Adipocyte (in vitro differentiated cells): Measurements from ENCODE around the gene C1QA.

Experiments used
- DNase-seq: peaks from one replicate; pipeline ENCODE4 v3.0.0-alpha.2; 2015; ENCODE audit warnings: low read depth
- H3K27me3 ChIP-seq: replicated peaks from 2 replicates; pipeline ENCODE4 v1.7.0; 2013; ENCODE audit warnings: mild to moderate bottlenecking, low read length, moderate library complexity; ENCODE audit not compliant: control insufficient read depth, insufficient read depth
- H3K36me3 ChIP-seq: 2 replicates; pipeline ENCODE4 v1.7.0; 2013; ENCODE audit warnings: low read length, mild to moderate bottlenecking, moderate library complexity; ENCODE audit not compliant: control insufficient read depth, insufficient read depth, severe bottlenecking
- H3K4me1 ChIP-seq: 2 replicates; pipeline ENCODE4 v1.7.0; 2013; ENCODE audit warnings: mild to moderate bottlenecking, low read length, moderate library complexity; ENCODE audit not compliant: control insufficient read depth, insufficient read depth
- H3K4me3 ChIP-seq: 2 replicates; pipeline ENCODE4 v1.7.0; 2013; ENCODE audit warnings: mild to moderate bottlenecking, low read length, moderate library complexity
- H3K9ac ChIP-seq: 2 replicates; pipeline ENCODE4 v1.7.0; 2013; ENCODE audit warnings: mild to moderate bottlenecking, low read length, moderate library complexity
- H3K9me3 ChIP-seq: 2 replicates; pipeline ENCODE4 v1.7.0; 2013; ENCODE audit warnings: mild to moderate bottlenecking, low read length, moderate library complexity; ENCODE audit not compliant: control insufficient read depth

C1QA gene, protein sequence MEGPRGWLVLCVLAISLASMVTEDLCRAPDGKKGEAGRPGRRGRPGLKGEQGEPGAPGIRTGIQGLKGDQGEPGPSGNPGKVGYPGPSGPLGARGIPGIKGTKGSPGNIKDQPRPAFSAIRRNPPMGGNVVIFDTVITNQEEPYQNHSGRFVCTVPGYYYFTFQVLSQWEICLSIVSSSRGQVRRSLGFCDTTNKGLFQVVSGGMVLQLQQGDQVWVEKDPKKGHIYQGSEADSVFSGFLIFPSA

DNA sequence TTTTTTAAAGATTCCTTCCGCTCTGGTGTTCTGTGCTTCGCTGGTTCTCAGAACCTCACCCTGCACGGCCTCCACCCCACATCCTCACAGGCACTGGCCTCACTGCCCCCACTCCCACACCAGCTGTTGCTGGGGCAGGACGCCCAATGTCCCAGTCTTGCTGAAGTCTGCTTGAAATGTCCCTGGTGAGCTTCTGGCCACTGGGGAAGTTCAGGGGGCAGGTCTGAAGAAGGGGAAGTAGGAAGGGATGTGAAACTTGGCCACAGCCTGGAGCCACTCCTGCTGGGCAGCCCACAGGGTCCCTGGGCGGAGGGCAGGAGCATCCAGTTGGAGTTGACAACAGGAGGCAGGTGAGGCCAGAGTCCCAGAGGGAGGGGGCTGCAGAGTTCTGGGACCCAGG, at the start of gene C1QA:
C1QA (plus strand) TSS at position 276 of the 400 bp plus-strand sequence. CDS start 989 bp downstream, outside the sequence.
- Histone ChIP-seq H3K9me3 (no peaks in the 10 kb centered on the region), H3K4me3 (no peak within 1 kb of the TSS), H3K27me3 (peaks cover 30% of the 10 kb centered on the region), H3K36me3 (no peaks in the 10 kb centered on the region), H3K4me1 (peaks cover 9% of the 10 kb centered on the region), H3K9ac (no peak within 1 kb of the TSS)
- DNase-seq: no peak

DNA sequence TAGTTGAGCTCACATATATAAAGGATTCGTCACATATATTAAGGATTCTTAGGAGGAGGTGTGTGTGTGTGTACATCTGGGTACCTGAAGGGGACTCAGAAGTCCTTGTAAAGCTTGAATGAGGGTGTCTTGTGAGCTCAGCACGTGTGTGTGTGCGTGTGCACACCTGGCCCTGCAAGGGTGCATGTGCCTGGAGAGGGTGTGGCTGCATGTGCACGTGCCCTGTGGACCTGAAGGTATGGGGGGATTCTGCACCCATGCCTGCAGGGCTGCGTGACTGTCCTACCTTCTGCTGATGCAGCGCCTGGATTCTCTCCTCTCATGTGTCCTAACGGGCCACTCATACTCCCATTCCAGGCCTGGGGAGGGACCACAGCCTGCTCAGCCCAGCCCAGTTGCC, 49.2 kb upstream of the C1QA start:
- DNase-seq: no peak
- Histone ChIP-seq H3K36me3 (no peaks in the 10 kb centered on the region), H3K4me3 (no peak overlapping the region), H3K9ac (no peak overlapping the region), H3K4me1 (peaks cover 8% of the 10 kb centered on the region), H3K27me3 (peaks cover 66% of the 10 kb centered on the region), H3K9me3 (no peaks in the 10 kb centered on the region)

DNA sequence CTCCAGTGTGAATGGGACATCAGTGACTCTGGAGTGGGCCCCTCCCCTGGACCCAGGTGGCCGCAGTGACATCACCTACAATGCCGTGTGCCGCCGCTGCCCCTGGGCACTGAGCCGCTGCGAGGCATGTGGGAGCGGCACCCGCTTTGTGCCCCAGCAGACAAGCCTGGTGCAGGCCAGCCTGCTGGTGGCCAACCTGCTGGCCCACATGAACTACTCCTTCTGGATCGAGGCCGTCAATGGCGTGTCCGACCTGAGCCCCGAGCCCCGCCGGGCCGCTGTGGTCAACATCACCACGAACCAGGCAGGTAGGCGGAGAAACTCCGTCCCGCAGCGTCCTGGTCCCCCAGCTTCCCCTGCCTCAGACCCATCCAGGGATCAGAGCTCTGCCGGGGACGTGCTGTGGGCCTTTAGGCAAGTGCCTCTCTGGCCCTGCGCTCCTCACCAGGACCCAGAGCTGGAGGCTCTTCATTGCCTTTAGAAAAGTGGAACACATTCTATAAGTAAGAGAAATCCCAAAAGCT, 47.5 kb upstream of the C1QA start:
- Histone ChIP-seq H3K27me3 (peaks cover 63% of the 10 kb centered on the region), H3K9me3 (no peaks in the 10 kb centered on the region)

DNA sequence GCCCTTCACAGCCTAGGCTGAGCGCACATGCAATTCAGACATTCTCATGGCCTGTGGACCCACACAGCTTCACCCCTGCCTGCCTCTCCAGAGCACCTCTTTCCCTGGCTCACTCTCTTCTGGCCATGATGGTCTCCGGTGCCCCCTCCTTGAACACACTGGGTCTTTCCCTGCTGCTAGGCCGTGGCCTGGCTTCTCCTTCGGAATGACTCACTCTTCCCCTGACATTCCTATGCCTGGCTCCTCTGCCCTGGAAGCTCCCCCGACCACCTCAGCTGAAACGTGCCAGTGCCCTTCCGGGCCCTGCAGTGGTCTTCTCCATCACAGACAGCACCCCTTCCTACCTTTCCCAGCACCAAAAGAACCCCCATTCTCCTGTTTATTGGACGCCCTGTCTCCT, 44.9 kb upstream of the C1QA start:
- Histone ChIP-seq H3K27me3 (peaks cover 68% of the 10 kb centered on the region), H3K36me3 (no peaks in the 10 kb centered on the region), H3K4me3 (no peak overlapping the region), H3K4me1 (no peaks in the 10 kb centered on the region), H3K9me3 (no peaks in the 10 kb centered on the region), H3K9ac (no peak overlapping the region)
- no peak for DNase-seq

More for the DNA sequence above, 47.5 kb upstream of the C1QA start:
- H3K4me1 ChIP-seq: peaks cover 8% of the 10 kb centered on the region
- H3K9ac ChIP-seq: no peak overlapping the region
- H3K36me3 ChIP-seq: no peaks in the 10 kb centered on the region
- DNase-seq: no peak
- no peak overlapping the region for H3K4me3 ChIP-seq

DNA sequence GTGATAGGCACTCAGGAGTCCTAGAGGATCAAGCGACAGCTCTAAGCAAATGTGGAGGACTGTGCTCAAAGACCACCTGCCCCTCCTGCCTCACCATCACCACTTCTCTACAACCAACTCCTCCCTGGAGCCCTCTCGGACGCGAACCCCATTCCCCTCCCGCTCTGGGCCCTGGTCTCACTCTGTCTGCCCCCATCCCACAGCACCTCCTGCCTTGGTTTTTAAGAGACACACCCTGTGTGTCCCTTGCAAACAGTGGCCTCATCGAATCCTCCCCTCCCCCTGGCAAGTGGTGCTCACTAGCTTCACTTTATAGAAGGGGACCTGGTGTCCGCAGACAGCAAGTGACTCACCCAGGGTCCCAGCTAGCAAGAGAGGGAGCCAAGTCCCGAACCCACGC, 44.4 kb upstream of the C1QA start:
- Histone ChIP-seq H3K9ac (no peak overlapping the region), H3K4me1 (no peaks in the 10 kb centered on the region), H3K4me3 (no peak overlapping the region), H3K9me3 (no peaks in the 10 kb centered on the region), H3K36me3 (no peaks in the 10 kb centered on the region), H3K27me3 (peaks cover 65% of the 10 kb centered on the region)
- no peak for DNase-seq

DNA sequence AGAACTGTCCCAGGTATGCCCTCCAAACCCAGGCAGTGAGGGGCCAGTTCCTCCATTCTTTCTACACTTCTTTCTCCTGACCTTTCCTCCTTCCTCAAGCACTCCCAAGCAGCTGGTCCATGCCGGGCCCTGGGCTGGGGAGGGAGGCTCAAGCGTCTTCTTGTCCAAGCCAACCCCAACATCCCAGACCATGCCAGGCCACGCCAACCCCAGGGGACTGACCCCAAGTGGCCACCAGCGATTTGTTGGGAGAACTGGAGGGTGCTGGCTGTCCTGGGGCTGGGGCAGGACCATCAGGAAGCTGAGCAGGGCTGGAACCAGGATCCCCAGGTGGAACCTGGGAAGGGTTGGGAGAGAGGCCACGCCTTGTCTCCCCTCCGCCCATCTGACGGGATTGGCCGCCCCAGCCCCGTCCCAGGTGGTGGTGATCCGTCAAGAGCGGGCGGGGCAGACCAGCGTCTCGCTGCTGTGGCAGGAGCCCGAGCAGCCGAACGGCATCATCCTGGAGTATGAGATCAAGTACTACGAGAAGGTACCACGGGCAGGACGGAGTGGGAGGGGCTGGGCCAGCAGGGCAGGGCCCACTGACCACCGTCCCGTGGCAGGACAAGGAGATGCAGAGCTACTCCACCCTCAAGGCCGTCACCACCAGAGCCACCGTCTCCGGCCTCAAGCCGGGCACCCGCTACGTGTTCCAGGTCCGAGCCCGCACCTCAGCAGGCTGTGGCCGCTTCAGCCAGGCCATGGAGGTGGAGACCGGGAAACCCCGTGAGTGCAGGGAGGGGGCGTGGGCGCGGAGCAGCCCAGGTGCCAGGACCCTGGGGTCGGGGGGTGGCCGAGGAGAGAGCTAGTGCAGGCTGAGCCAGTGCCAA, 43.3 kb upstream of the C1QA start:
- peaks cover 60% of the 10 kb centered on the region for H3K27me3 ChIP-seq
- no peaks in the 10 kb centered on the region for H3K9me3 ChIP-seq

DNA sequence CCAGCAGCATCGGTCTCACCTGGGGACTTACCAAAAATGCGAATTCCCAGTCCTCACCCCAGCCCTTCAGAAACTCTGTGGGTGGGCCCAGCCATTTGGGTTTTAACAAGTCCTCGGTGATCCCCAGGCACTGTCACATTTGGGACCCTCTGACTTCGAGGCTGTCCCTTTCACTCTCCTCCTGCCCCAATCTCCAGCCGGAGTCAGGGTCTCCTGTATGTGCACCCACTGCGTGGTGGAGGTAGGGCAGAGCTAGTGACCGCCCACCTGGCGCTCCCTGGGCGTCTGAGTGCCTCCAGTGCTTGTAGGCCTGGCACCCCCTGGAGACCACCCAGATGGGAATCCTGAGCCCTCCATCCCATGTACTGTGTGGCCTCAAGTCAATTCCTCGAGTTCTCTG, 42.0 kb upstream of the C1QA start:
- H3K4me3 ChIP-seq: no peak overlapping the region
- H3K9me3 ChIP-seq: no peaks in the 10 kb centered on the region
- H3K27me3 ChIP-seq: peaks cover 62% of the 10 kb centered on the region
- no peaks in the 10 kb centered on the region for H3K4me1 ChIP-seq
- no peak for DNase-seq
- H3K36me3 ChIP-seq: no peaks in the 10 kb centered on the region
- no peak overlapping the region for H3K9ac ChIP-seq

More for the DNA sequence above, 43.3 kb upstream of the C1QA start:
- H3K4me1 ChIP-seq: no peaks in the 10 kb centered on the region
- no peaks in the 10 kb centered on the region for H3K36me3 ChIP-seq
- no peak overlapping the region for H3K9ac ChIP-seq
- no peak overlapping the region for H3K4me3 ChIP-seq
- DNase-seq: no peak

DNA sequence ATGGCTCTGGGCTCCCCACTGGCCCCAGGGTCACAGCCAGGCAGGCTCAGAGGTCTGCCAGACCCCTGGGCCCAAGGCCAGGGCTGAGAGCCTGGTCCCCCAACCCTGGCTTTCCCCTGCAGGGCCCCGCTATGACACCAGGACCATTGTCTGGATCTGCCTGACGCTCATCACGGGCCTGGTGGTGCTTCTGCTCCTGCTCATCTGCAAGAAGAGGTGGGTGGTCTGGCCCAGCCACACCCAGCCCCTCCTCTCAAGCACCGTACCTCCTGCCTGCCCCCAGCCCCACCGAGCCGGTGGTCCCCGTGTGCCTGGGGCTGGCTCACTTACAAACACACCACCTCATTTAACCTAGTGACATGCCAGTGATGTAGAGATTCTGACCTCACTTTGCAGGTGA, 41.3 kb upstream of the C1QA start:
- H3K9ac ChIP-seq: no peak overlapping the region
- H3K36me3 ChIP-seq: no peaks in the 10 kb centered on the region
- no peak for DNase-seq
- no peak overlapping the region for H3K4me3 ChIP-seq
- H3K27me3 ChIP-seq: peaks cover 55% of the 10 kb centered on the region
- no peaks in the 10 kb centered on the region for H3K9me3 ChIP-seq
- H3K4me1 ChIP-seq: no peaks in the 10 kb centered on the region

DNA sequence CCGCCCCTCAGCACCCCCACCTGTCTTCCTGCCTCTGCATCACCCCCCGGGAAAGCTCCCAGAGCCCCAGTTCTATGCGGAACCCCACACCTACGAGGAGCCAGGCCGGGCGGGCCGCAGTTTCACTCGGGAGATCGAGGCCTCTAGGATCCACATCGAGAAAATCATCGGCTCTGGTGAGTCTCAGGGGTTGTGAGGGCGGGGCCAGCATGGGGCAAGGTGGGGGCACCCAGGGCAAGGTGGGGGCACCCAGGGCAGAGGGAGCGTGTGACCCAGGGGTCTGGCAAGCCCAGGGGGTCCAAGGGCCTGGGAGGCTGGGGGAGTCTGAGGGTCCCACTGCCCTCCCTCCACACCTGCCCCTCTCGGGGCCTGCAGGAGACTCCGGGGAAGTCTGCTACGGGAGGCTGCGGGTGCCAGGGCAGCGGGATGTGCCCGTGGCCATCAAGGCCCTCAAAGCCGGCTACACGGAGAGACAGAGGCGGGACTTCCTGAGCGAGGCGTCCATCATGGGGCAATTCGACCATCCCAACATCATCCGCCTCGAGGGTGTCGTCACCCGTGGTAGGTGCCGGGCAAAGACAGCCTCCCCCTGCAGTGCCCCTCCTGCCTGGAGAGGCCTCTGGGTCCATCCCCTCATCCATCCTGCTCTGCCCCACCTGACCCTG, 39.0 kb upstream of the C1QA start:
- H3K36me3 ChIP-seq: no peaks in the 10 kb centered on the region
- no peak overlapping the region for H3K4me3 ChIP-seq
- no peaks in the 10 kb centered on the region for H3K4me1 ChIP-seq
- peaks cover 54% of the 10 kb centered on the region for H3K27me3 ChIP-seq
- no peaks in the 10 kb centered on the region for H3K9me3 ChIP-seq
- DNase-seq: no peak
- H3K9ac ChIP-seq: no peak overlapping the region

DNA sequence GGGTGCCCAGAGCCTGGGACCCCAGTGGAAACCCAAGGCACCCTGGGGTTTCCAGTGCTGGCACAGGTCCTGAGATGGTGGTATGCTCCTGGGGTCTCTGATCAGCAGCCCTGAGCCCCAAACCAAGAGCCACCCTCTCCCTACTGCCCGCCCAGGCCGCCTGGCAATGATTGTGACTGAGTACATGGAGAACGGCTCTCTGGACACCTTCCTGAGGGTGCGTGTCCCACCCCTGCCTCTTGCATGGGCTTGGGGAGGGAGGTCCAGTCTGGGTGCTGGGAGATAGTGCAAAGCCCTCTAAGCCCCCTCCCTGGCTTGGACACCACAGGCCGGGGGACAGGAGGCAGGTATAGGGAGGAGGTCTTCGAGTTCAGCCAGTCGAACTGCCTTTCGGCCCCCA, 38.4 kb upstream of the C1QA start:
- Histone ChIP-seq H3K9me3 (no peaks in the 10 kb centered on the region), H3K9ac (no peak overlapping the region), H3K4me1 (no peaks in the 10 kb centered on the region), H3K27me3 (peaks cover 53% of the 10 kb centered on the region), H3K36me3 (no peaks in the 10 kb centered on the region), H3K4me3 (no peak overlapping the region)
- DNase-seq: no peak

DNA sequence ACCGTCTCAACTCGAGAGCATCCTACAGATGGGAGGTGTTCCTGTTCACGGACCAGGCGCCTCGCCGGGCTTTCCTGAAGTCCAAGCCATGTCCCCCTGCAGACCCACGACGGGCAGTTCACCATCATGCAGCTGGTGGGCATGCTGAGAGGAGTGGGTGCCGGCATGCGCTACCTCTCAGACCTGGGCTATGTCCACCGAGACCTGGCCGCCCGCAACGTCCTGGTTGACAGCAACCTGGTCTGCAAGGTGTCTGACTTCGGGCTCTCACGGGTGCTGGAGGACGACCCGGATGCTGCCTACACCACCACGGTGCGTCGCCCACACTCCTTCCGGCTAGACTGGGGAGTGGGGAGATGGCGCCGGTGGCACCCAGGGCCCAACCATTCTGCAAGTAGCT, 37.7 kb upstream of the C1QA start:
- Histone ChIP-seq H3K4me3 (no peak overlapping the region), H3K9me3 (no peaks in the 10 kb centered on the region), H3K27me3 (peaks cover 53% of the 10 kb centered on the region), H3K9ac (no peak overlapping the region), H3K36me3 (no peaks in the 10 kb centered on the region), H3K4me1 (no peaks in the 10 kb centered on the region)
- DNase-seq: no peak
